Astrocyte of the cerebellum (primary cell): Measurements from ENCODE around the gene MRPS6.

Experiments
- DNase-seq: peaks from one replicate; pipeline ENCODE4 v3.0.0-alpha.2; 2011; ENCODE audit warnings: low read depth
- H3K4me3 ChIP-seq: 2 replicates; pipeline ENCODE4 v1.5.1; 2011; ENCODE audit warnings: mild to moderate bottlenecking, low read depth, low read length, moderate library complexity
- CTCF ChIP-seq: IDR thresholded peaks from 2 replicates; pipeline ENCODE4 v1.5.1; 2012; ENCODE audit warnings: low read length, low read depth, moderate library complexity, mild to moderate bottlenecking; ENCODE audit errors: missing control alignments
- in situ Hi-C: cut with HindIII; loops from 2 replicates; pipeline ENCODE4 v1.10.0; 2017; ENCODE audit warnings: low sequenced_read_pairs

MRPS6 gene

GRCh38 chr21:34034369-34035014 is 38.9 kb upstream of the MRPS6 start:
- DNase-seq, result no peak
- in situ Hi-C loops, result no loop called here
- no peak overlapping the region for H3K4me3 ChIP-seq
- no peak for TF ChIP-seq CTCF

GRCh38 chr21:34035619-34036354 is 37.6 kb upstream of the MRPS6 start:
- H3K4me3 ChIP-seq, result no peak overlapping the region
- DNase-seq, result no peak
- in situ Hi-C loops, result no loop called here
- TF ChIP-seq CTCF, result no peak

- TF ChIP-seq CTCF, result no peak
- peak; percentile 49 for DNase-seq
- H3K4me3 ChIP-seq, result no peak overlapping the region
- in situ Hi-C loops, result no loop called here
Observed at GRCh38 chr21:34037009-34037795, 36.2 kb upstream of the MRPS6 start.

- H3K4me3 ChIP-seq, result no peak overlapping the region
- TF ChIP-seq CTCF, result no peak
- in situ Hi-C loops, result no loop called here
- DNase-seq, result no peak
Observed at GRCh38 chr21:34039678-34040382, 33.5 kb upstream of the MRPS6 start.

- H3K4me3 ChIP-seq, result no peak overlapping the region
- TF ChIP-seq CTCF, result no peak
- in situ Hi-C loops, result no loop called here
- no peak for DNase-seq
Observed at GRCh38 chr21:34042735-34043134, 30.6 kb upstream of the MRPS6 start.

GRCh38 chr21:34043333-34043732 is 30.0 kb upstream of the MRPS6 start:
- H3K4me3 ChIP-seq, result no peak overlapping the region
- in situ Hi-C loops, result no loop called here
- DNase-seq, result no peak
- TF ChIP-seq CTCF, result no peak
